Retina (tissue), 1 donor: Measurements from ENCODE around the gene POLR1G.
A peak's percentile ranks its signal among the peaks of the same experiment; 100 is the strongest.
"Not testable (repeated sequence)": the region's sequence is repeated elsewhere in the genome, so short reads cannot be mapped to it uniquely, and the experiment has no call there.

ENCODE experiments used
- DNase-seq: peaks from one replicate; pipeline ENCODE4 v3.0.0-alpha.2; 2016

Gene POLR1G

GRCh38 chr19:45400192-45400591, 6.3 kb upstream of the POLR1G start:
- DNase-seq: no peak

GRCh38 chr19:45401815-45402214, 4.6 kb upstream of the POLR1G start:
- DNase-seq: no peak

- DNase-seq: peak; percentile 39
These were observed 4.0 kb upstream of the POLR1G start for GRCh38 chr19:45402298-45403061.

- DNase-seq: no peak
These were observed 3.2 kb upstream of the POLR1G start for GRCh38 chr19:45403272-45403671.

GRCh38 chr19:45403781-45404556, 2.5 kb upstream of the POLR1G start:
- DNase-seq: no peak

- no peak for DNase-seq
These were observed 1.6 kb upstream of the POLR1G start, which contains the start of gene PPP1R13L for GRCh38 chr19:45404557-45405434. TSS of gene PPP1R13L (minus strand) at chr19:45405069. CDS start at chr19:45398318, 6,751 bp downstream.

- DNase-seq: peak; percentile 92
These were observed 814 bp upstream of the POLR1G start for GRCh38 chr19:45405435-45406225.

- DNase-seq: no peak
These were observed 589 bp downstream of the POLR1G start for GRCh38 chr19:45407091-45407375.

GRCh38 chr19:45407585-45407984, 1.1 kb downstream of the POLR1G start:
- not testable (repeated sequence) for DNase-seq

GRCh38 chr19:45408121-45408520, 1.7 kb downstream of the POLR1G start:
- DNase-seq: no peak

- DNase-seq: no peak
These were observed 2.5 kb downstream of the POLR1G start for GRCh38 chr19:45408830-45409556.

GRCh38 chr19:45409557-45409920, 3.1 kb downstream of the POLR1G start:
- no peak for DNase-seq

GRCh38 chr19:45410330-45410729, 3.9 kb downstream of the POLR1G start:
- not testable (repeated sequence) for DNase-seq

GRCh38 chr19:45413497-45413896, 7.1 kb downstream of the POLR1G start:
- no peak for DNase-seq

GRCh38 chr19:45414468-45414867, 8.0 kb downstream of the POLR1G start:
- no peak for DNase-seq

- DNase-seq: no peak
These were observed 10.7 kb downstream of the POLR1G start for GRCh38 chr19:45417151-45417550.

GRCh38 chr19:45418802-45419201, 12.4 kb downstream of the POLR1G start:
- no peak for DNase-seq

GRCh38 chr19:45419396-45419795, 13.0 kb downstream of the POLR1G start:
- DNase-seq: no peak

- DNase-seq: no peak
These were observed 13.5 kb downstream of the POLR1G start for GRCh38 chr19:45419895-45420294.

GRCh38 chr19:45420356-45420755, 13.9 kb downstream of the POLR1G start:
- DNase-seq: no peak

- no peak for DNase-seq
These were observed 14.4 kb downstream of the POLR1G start for GRCh38 chr19:45420871-45421270.
